ENCODE results near the gene SCRT2. TPM values are rescaled to one million over a fixed set of nuclear protein-coding genes. Genes with fewer than 3 reads are reported as not detected.
"Not testable (repeated sequence)": the region's sequence is repeated elsewhere in the genome, so short reads cannot be mapped to it uniquely, and the experiment has no call there.

The SCRT2 gene
- polyA plus RNA-seq, 4 donors, result not detected

DNA sequence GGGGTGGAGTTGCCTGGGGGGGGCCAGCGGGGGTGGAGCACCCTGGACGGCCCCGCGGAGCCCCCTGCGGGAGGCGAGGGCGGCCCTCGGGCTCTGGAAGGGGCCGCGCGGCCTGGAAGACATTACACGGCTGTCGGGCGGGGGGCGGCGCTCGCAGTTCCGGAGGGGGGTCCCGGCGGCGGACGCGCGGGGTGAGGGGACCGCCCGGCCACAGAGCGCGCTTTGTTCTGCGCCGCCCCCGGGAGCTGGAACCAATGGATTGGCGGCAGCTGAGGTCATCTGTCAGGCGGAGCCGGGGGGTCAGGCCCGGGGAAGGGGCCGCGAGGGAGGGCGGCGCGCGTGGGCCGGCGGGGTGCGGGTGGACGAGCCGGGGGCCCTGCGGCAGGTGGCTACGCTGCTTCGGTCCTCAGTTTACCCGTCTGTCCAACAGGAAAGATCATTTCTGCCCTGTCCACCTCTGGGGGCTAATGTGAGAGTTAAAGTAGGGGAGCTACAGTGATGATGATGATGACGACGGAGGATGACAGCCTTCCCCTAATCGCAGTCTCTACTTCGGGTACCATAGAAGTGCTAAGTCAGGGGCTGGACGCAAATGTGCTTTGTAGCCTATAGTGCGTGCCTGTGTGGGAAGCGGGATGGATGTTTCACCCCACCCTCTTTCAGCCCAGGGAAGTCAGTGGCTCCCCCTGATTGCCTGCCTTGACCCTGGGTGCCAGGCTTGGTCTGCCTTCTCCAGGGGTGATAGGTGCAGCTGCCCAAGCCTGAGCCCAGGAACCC, 33.0 kb downstream of the SCRT2 start:
- Histone ChIP-seq H3K27ac (ENCODE audit: low read depth in 1 of 3, low read length in 2 of 3) (no peak overlapping the region), H3K4me1 (ENCODE audit: control insufficient read depth in 3 of 3, insufficient read depth in 2 of 3, low read depth in 1 of 3, low read length in 2 of 3) (peaks cover 0 to 3% (median 0%) of the 10 kb centered on the region in 3 donors), H3K36me3 (ENCODE audit: control insufficient read depth in 3 of 3, insufficient read depth in 2 of 3, low read depth in 1 of 3, low read length in 3 of 3) (peaks cover 0 to 6% (median 5%) of the 10 kb centered on the region in 3 donors), H3K27me3 (ENCODE audit: control insufficient read depth in 3 of 3, insufficient read depth in 3 of 3, low read length in 3 of 3) (peaks cover 0 to 6% (median 3%) of the 10 kb centered on the region in 3 donors), H3K4me3 (ENCODE audit: low read depth in 1 of 3, low read length in 3 of 3) (peak overlapping the region in 1 of 3 donors; percentile 17), H3K9me3 (ENCODE audit: control insufficient read depth in 2 of 2, insufficient read depth in 1 of 2, low read depth in 1 of 2, low read length in 1 of 2) (no peaks in the 10 kb centered on the region)
- FAIRE-seq (no peak), DNase-seq (peak in 1 of 2 donors; percentile 34)
- WGBS, 3 donors, result 7 to 16% (median 11%) methylated on average over 27 to 57 of the region's 57 CpGs

DNA sequence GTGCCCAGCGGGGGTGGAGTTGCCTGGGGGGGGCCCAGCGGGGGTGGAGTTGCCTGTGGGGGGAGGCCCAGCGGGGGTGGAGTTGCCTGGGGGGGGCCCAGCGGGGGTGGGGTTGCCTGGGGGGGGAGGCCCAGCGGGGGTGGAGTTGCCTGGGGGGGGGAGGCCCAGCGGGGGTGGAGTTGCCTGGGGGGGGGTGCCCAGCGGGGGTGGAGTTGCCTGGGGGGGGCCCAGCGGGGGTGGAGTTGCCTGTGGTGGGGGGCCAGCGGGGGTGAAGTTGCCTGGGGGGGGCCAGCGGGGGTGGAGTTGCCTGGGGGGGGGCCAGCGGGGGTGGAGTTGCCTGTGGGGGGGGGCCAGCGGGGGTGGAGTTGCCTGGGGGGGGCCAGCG, 33.6 kb downstream of the SCRT2 start:
- not testable (repeated sequence) for H3K9me3 ChIP-seq (ENCODE audit: control insufficient read depth in 2 of 2, insufficient read depth in 1 of 2, low read depth in 1 of 2, low read length in 1 of 2); H3K4me1 ChIP-seq (ENCODE audit: control insufficient read depth in 3 of 3, insufficient read depth in 2 of 3, low read depth in 1 of 3, low read length in 2 of 3); H3K4me3 ChIP-seq (ENCODE audit: low read depth in 1 of 3, low read length in 3 of 3); DNase-seq; FAIRE-seq; H3K36me3 ChIP-seq (ENCODE audit: control insufficient read depth in 3 of 3, insufficient read depth in 2 of 3, low read depth in 1 of 3, low read length in 3 of 3); H3K27ac ChIP-seq (ENCODE audit: low read depth in 1 of 3, low read length in 2 of 3); H3K27me3 ChIP-seq (ENCODE audit: control insufficient read depth in 3 of 3, insufficient read depth in 3 of 3, low read length in 3 of 3)
- WGBS, 3 donors, result 7 to 42% (median 41%) methylated on average over 2 to 4 of the region's 13 CpGs

DNA sequence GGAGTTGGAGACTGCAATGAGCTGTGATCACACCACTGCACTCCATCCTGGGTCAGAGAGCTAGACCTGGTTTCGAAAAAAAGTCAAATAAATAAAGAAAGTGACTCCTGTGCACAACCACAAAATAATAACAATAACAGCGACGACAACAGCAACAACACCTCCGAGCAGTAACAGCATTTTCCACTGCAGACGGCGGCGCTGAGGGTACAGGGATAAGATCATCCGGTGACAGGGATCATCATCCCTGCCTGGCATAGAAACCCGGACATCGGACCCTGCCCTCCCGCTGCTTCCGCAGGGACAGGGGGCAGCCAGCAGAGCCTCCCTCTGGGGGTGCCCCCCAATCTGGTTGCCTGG, 34.1 kb downstream of the SCRT2 start:
- peak in 1 of 2 donors; percentile 29 for DNase-seq
- Histone ChIP-seq H3K4me3 (ENCODE audit: low read depth in 1 of 3, low read length in 3 of 3) (no peak overlapping the region), H3K27ac (ENCODE audit: low read depth in 1 of 3, low read length in 2 of 3) (no peak overlapping the region), H3K9me3 (ENCODE audit: control insufficient read depth in 2 of 2, insufficient read depth in 1 of 2, low read depth in 1 of 2, low read length in 1 of 2) (no peaks in the 10 kb centered on the region), H3K4me1 (ENCODE audit: control insufficient read depth in 3 of 3, insufficient read depth in 2 of 3, low read depth in 1 of 3, low read length in 2 of 3) (peaks cover 0 to 3% (median 0%) of the 10 kb centered on the region in 3 donors), H3K36me3 (ENCODE audit: control insufficient read depth in 3 of 3, insufficient read depth in 2 of 3, low read depth in 1 of 3, low read length in 3 of 3) (no peaks in the 10 kb centered on the region), H3K27me3 (ENCODE audit: control insufficient read depth in 3 of 3, insufficient read depth in 3 of 3, low read length in 3 of 3) (peaks cover 0 to 9% (median 3%) of the 10 kb centered on the region in 3 donors)
- no peak for FAIRE-seq
- 18 to 35% (median 28%) methylated on average over 12 of the region's 12 CpGs for WGBS, 3 donors

GRCh38 chr20:640674-641515, 34.7 kb downstream of the SCRT2 start:
- WGBS, 3 donors, result 45 to 64% (median 57%) methylated on average over 11 of the region's 11 CpGs
- H3K27me3 ChIP-seq (ENCODE audit: control insufficient read depth in 3 of 3, insufficient read depth in 3 of 3, low read length in 3 of 3), result peaks cover 0 to 12% (median 3%) of the 10 kb centered on the region in 3 donors
- H3K36me3 ChIP-seq (ENCODE audit: control insufficient read depth in 3 of 3, insufficient read depth in 2 of 3, low read depth in 1 of 3, low read length in 3 of 3), result no peaks in the 10 kb centered on the region
- FAIRE-seq (no peak), DNase-seq (no peak)
- no peaks in the 10 kb centered on the region for H3K9me3 ChIP-seq (ENCODE audit: control insufficient read depth in 2 of 2, insufficient read depth in 1 of 2, low read depth in 1 of 2, low read length in 1 of 2)
- peaks cover 0 to 3% (median 0%) of the 10 kb centered on the region in 3 donors for H3K4me1 ChIP-seq (ENCODE audit: control insufficient read depth in 3 of 3, insufficient read depth in 2 of 3, low read depth in 1 of 3, low read length in 2 of 3)
- H3K27ac ChIP-seq (ENCODE audit: low read depth in 1 of 3, low read length in 2 of 3), result no peak overlapping the region
- no peak overlapping the region for H3K4me3 ChIP-seq (ENCODE audit: low read depth in 1 of 3, low read length in 3 of 3)

GRCh38 chr20:638579-638978, 37.0 kb downstream of the SCRT2 start:
- peaks cover 0 to 3% (median 0%) of the 10 kb centered on the region in 3 donors for H3K4me1 ChIP-seq (ENCODE audit: control insufficient read depth in 3 of 3, insufficient read depth in 2 of 3, low read depth in 1 of 3, low read length in 2 of 3)
- H3K4me3 ChIP-seq (ENCODE audit: low read depth in 1 of 3, low read length in 3 of 3), result no peak overlapping the region
- no peak overlapping the region for H3K27ac ChIP-seq (ENCODE audit: low read depth in 1 of 3, low read length in 2 of 3)
- no peaks in the 10 kb centered on the region for H3K36me3 ChIP-seq (ENCODE audit: control insufficient read depth in 3 of 3, insufficient read depth in 2 of 3, low read depth in 1 of 3, low read length in 3 of 3)
- DNase-seq, result no peak
- WGBS, 3 donors, result 71 to 75% (median 73%) methylated on average over 1 of the region's 1 CpG
- no peak for FAIRE-seq
- peaks cover 0 to 20% (median 3%) of the 10 kb centered on the region in 3 donors for H3K27me3 ChIP-seq (ENCODE audit: control insufficient read depth in 3 of 3, insufficient read depth in 3 of 3, low read length in 3 of 3)
- no peaks in the 10 kb centered on the region for H3K9me3 ChIP-seq (ENCODE audit: control insufficient read depth in 2 of 2, insufficient read depth in 1 of 2, low read depth in 1 of 2, low read length in 1 of 2)

GRCh38 chr20:637559-637958, 38.0 kb downstream of the SCRT2 start:
- no peak overlapping the region for H3K27ac ChIP-seq (ENCODE audit: low read depth in 1 of 3, low read length in 2 of 3)
- H3K36me3 ChIP-seq (ENCODE audit: control insufficient read depth in 3 of 3, insufficient read depth in 2 of 3, low read depth in 1 of 3, low read length in 3 of 3), result no peaks in the 10 kb centered on the region
- no peak for DNase-seq
- no peak for FAIRE-seq
- H3K4me3 ChIP-seq (ENCODE audit: low read depth in 1 of 3, low read length in 3 of 3), result no peak overlapping the region
- H3K27me3 ChIP-seq (ENCODE audit: control insufficient read depth in 3 of 3, insufficient read depth in 3 of 3, low read length in 3 of 3), result peaks cover 0 to 22% (median 0%) of the 10 kb centered on the region in 3 donors
- H3K4me1 ChIP-seq (ENCODE audit: control insufficient read depth in 3 of 3, insufficient read depth in 2 of 3, low read depth in 1 of 3, low read length in 2 of 3), result peaks cover 0 to 2% (median 0%) of the 10 kb centered on the region in 3 donors
- no peaks in the 10 kb centered on the region for H3K9me3 ChIP-seq (ENCODE audit: control insufficient read depth in 2 of 2, insufficient read depth in 1 of 2, low read depth in 1 of 2, low read length in 1 of 2)
- 48 to 80% (median 71%) methylated on average over 2 of the region's 2 CpGs for WGBS, 3 donors

- FAIRE-seq (no peak), DNase-seq (no peak)
- no peak overlapping the region for H3K4me3 ChIP-seq (ENCODE audit: low read depth in 1 of 3, low read length in 3 of 3)
- H3K27me3 ChIP-seq (ENCODE audit: control insufficient read depth in 3 of 3, insufficient read depth in 3 of 3, low read length in 3 of 3), result peaks cover 0 to 19% (median 0%) of the 10 kb centered on the region in 3 donors
- no peak overlapping the region for H3K27ac ChIP-seq (ENCODE audit: low read depth in 1 of 3, low read length in 2 of 3)
- H3K9me3 ChIP-seq (ENCODE audit: control insufficient read depth in 2 of 2, insufficient read depth in 1 of 2, low read depth in 1 of 2, low read length in 1 of 2), result no peaks in the 10 kb centered on the region
- 40 to 56% (median 54%) methylated on average over 7 of the region's 7 CpGs for WGBS, 3 donors
- no peaks in the 10 kb centered on the region for H3K4me1 ChIP-seq (ENCODE audit: control insufficient read depth in 3 of 3, insufficient read depth in 2 of 3, low read depth in 1 of 3, low read length in 2 of 3)
- no peaks in the 10 kb centered on the region for H3K36me3 ChIP-seq (ENCODE audit: control insufficient read depth in 3 of 3, insufficient read depth in 2 of 3, low read depth in 1 of 3, low read length in 3 of 3)
Observed at GRCh38 chr20:635893-636338, 39.7 kb downstream of the SCRT2 start.

GRCh38 chr20:635028-635892, 40.3 kb downstream of the SCRT2 start:
- FAIRE-seq (no peak), DNase-seq (no peak)
- Histone ChIP-seq H3K27me3 (ENCODE audit: control insufficient read depth in 3 of 3, insufficient read depth in 3 of 3, low read length in 3 of 3) (peaks cover 0 to 21% (median 0%) of the 10 kb centered on the region in 3 donors), H3K27ac (ENCODE audit: low read depth in 1 of 3, low read length in 2 of 3) (no peak overlapping the region), H3K36me3 (ENCODE audit: control insufficient read depth in 3 of 3, insufficient read depth in 2 of 3, low read depth in 1 of 3, low read length in 3 of 3) (no peaks in the 10 kb centered on the region), H3K4me3 (ENCODE audit: low read depth in 1 of 3, low read length in 3 of 3) (no peak overlapping the region), H3K9me3 (ENCODE audit: control insufficient read depth in 2 of 2, insufficient read depth in 1 of 2, low read depth in 1 of 2, low read length in 1 of 2) (no peaks in the 10 kb centered on the region), H3K4me1 (ENCODE audit: control insufficient read depth in 3 of 3, insufficient read depth in 2 of 3, low read depth in 1 of 3, low read length in 2 of 3) (no peaks in the 10 kb centered on the region)
- WGBS, 3 donors, result 57 to 65% (median 60%) methylated on average over 9 of the region's 9 CpGs

All from small intestine (tissue), 7 donors.